IPS-15b (cell line): ENCODE measurements around the gene CNTNAP2.

Experiments used
- H3K27me3 ChIP-seq: one replicate; pipeline ENCODE4 v1.6.1; 2013; ENCODE audit warnings: low read length; ENCODE audit not compliant: control insufficient read depth, insufficient read depth
- H3K36me3 ChIP-seq: one replicate; pipeline ENCODE4 v1.6.1; 2013; ENCODE audit warnings: low read length; ENCODE audit not compliant: control insufficient read depth, insufficient read depth
- H3K4me1 ChIP-seq: one replicate; pipeline ENCODE4 v1.6.1; 2013; ENCODE audit warnings: mild to moderate bottlenecking, low read length; ENCODE audit not compliant: control insufficient read depth, insufficient read depth
- H3K4me3 ChIP-seq: one replicate; pipeline ENCODE4 v1.5.1; 2013; ENCODE audit warnings: low read depth, low read length
- H3K9ac ChIP-seq: one replicate; pipeline ENCODE4 v1.6.1; 2013; ENCODE audit warnings: low read depth, mild to moderate bottlenecking, low read length
- H3K9me3 ChIP-seq: one replicate; pipeline ENCODE4 v1.6.1; 2013; ENCODE audit warnings: mild to moderate bottlenecking, low read length; ENCODE audit not compliant: control insufficient read depth, insufficient read depth

CNTNAP2 gene

GRCh38 chr7:147911201-147911601 lies 1794.6 kb downstream of the CNTNAP2 start:
- no peaks in the 10 kb centered on the region for H3K27me3 ChIP-seq
- H3K9me3 ChIP-seq = no peaks in the 10 kb centered on the region
- no peak overlapping the region for H3K4me3 ChIP-seq
- no peak overlapping the region for H3K9ac ChIP-seq
- H3K36me3 ChIP-seq = no peaks in the 10 kb centered on the region
- no peaks in the 10 kb centered on the region for H3K4me1 ChIP-seq

DNA sequence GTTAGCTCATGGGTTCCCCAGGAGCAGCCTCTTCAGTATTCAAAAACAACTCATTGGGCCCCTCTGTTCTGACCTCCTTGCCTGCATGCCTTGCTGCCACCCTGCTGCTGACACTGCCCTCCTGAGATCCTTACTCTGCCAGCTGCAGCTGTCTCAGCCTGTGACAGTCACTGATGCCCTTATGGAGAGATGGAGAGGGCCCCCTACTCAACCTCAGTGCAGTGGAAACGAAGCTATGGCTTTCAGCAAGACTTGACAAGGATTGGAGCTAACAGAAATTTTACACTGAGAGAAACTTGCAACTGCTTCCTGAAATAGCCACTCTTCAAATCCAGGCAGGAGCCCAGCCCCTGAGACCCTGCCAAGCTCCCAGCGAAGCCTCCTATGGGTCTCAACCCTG lies 1795.7 kb downstream of the CNTNAP2 start:
- Histone ChIP-seq H3K9ac (no peak overlapping the region), H3K27me3 (no peaks in the 10 kb centered on the region), H3K36me3 (no peaks in the 10 kb centered on the region), H3K4me3 (no peak overlapping the region), H3K4me1 (no peaks in the 10 kb centered on the region), H3K9me3 (no peaks in the 10 kb centered on the region)

GRCh38 chr7:147912946-147913638 lies 1796.5 kb downstream of the CNTNAP2 start:
- H3K27me3 ChIP-seq = no peaks in the 10 kb centered on the region
- no peaks in the 10 kb centered on the region for H3K9me3 ChIP-seq
- H3K4me3 ChIP-seq = no peak overlapping the region
- no peak overlapping the region for H3K9ac ChIP-seq
- no peaks in the 10 kb centered on the region for H3K4me1 ChIP-seq
- no peaks in the 10 kb centered on the region for H3K36me3 ChIP-seq

- H3K4me3 ChIP-seq = no peak overlapping the region
- no peaks in the 10 kb centered on the region for H3K36me3 ChIP-seq
- H3K9me3 ChIP-seq = no peaks in the 10 kb centered on the region
- H3K9ac ChIP-seq = no peak overlapping the region
- H3K4me1 ChIP-seq = no peaks in the 10 kb centered on the region
- no peaks in the 10 kb centered on the region for H3K27me3 ChIP-seq
These were observed 1799.2 kb downstream of the CNTNAP2 start for GRCh38 chr7:147915781-147916180.

GRCh38 chr7:147916573-147916972 lies 1800.0 kb downstream of the CNTNAP2 start:
- H3K9ac ChIP-seq = no peak overlapping the region
- no peaks in the 10 kb centered on the region for H3K9me3 ChIP-seq
- H3K4me1 ChIP-seq = no peaks in the 10 kb centered on the region
- H3K4me3 ChIP-seq = no peak overlapping the region
- no peaks in the 10 kb centered on the region for H3K27me3 ChIP-seq
- no peaks in the 10 kb centered on the region for H3K36me3 ChIP-seq

DNA sequence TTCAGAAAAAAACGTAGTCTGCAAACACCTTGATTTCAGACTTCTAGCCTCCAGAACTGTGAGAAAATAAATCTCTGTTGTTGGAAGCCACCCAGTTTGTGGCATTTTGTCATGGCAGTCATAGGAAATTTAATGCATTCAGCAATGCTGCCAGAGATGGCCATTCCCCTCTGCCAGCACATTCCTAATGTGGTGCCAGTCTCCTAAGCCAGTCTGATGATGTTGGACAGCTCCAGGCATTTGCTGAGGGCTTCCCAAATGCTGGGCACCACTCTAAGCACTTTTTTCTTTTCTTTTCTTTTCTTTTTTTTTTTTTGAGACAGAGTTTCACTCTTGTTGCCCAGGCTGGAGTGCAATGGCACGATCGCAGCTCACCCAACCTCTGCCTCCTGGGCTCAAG lies 1807.2 kb downstream of the CNTNAP2 start:
- Histone ChIP-seq H3K4me1 (no peaks in the 10 kb centered on the region), H3K27me3 (no peaks in the 10 kb centered on the region), H3K9ac (no peak overlapping the region), H3K9me3 (no peaks in the 10 kb centered on the region), H3K4me3 (no peak overlapping the region), H3K36me3 (no peaks in the 10 kb centered on the region)

DNA sequence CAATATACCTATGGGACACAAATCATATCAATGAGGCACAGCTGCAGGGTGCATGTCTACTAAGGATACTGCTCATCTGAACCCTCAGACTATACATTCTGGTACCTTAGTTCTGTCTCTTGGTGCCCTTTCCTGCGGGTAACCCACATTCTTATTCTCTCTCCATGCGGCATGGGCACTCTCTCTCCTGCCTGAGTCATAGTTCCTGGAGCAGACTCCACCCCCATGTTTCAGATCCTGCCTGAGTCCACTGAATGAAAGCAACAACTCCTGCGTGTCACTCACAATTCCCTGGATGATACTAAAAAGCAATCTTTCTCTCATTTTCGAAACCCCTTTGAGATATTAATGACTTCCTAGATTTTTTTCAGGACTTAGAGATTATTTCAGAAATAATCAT lies 1820.8 kb downstream of the CNTNAP2 start:
- H3K27me3 ChIP-seq = no peaks in the 10 kb centered on the region
- H3K4me1 ChIP-seq = no peaks in the 10 kb centered on the region
- H3K9me3 ChIP-seq = no peaks in the 10 kb centered on the region
- no peak overlapping the region for H3K9ac ChIP-seq
- H3K4me3 ChIP-seq = no peak overlapping the region
- H3K36me3 ChIP-seq = no peaks in the 10 kb centered on the region

DNA sequence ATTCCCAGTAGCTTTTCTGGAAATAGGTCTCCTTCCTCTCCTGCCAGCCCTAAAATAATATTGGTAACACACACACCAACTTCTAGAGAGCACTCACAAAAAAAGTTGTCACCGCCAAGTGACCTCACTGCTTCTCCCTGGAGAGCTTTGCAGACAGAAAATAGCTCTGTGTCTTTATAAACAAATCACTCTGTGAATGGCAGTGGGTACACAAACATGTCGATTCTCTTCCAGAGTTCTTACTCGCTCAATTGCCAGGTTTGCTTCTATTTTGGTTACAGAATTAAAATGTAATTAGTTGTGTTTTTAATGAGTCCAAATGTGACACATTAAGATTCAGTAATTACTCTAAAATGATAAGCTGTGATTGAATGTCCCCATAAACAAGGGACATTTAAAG lies 1824.8 kb downstream of the CNTNAP2 start:
- no peaks in the 10 kb centered on the region for H3K9me3 ChIP-seq
- no peaks in the 10 kb centered on the region for H3K27me3 ChIP-seq
- no peak overlapping the region for H3K9ac ChIP-seq
- H3K36me3 ChIP-seq = no peaks in the 10 kb centered on the region
- no peaks in the 10 kb centered on the region for H3K4me1 ChIP-seq
- no peak overlapping the region for H3K4me3 ChIP-seq

GRCh38 chr7:147944321-147944720 lies 1827.7 kb downstream of the CNTNAP2 start:
- H3K27me3 ChIP-seq = no peaks in the 10 kb centered on the region
- H3K9ac ChIP-seq = no peak overlapping the region
- H3K4me3 ChIP-seq = no peak overlapping the region
- H3K36me3 ChIP-seq = no peaks in the 10 kb centered on the region
- no peaks in the 10 kb centered on the region for H3K4me1 ChIP-seq
- no peaks in the 10 kb centered on the region for H3K9me3 ChIP-seq

GRCh38 chr7:147952918-147953317 lies 1836.3 kb downstream of the CNTNAP2 start:
- Histone ChIP-seq H3K4me3 (no peak overlapping the region), H3K9ac (no peak overlapping the region), H3K27me3 (no peaks in the 10 kb centered on the region), H3K9me3 (no peaks in the 10 kb centered on the region), H3K4me1 (no peaks in the 10 kb centered on the region), H3K36me3 (no peaks in the 10 kb centered on the region)

- Histone ChIP-seq H3K4me1 (no peaks in the 10 kb centered on the region), H3K9me3 (no peaks in the 10 kb centered on the region), H3K4me3 (no peak overlapping the region), H3K9ac (no peak overlapping the region), H3K36me3 (no peaks in the 10 kb centered on the region), H3K27me3 (no peaks in the 10 kb centered on the region)
These were observed 1851.5 kb downstream of the CNTNAP2 start for GRCh38 chr7:147968046-147968610.

GRCh38 chr7:147971606-147972110 lies 1855.1 kb downstream of the CNTNAP2 start:
- Histone ChIP-seq H3K9ac (no peak overlapping the region), H3K27me3 (no peaks in the 10 kb centered on the region), H3K4me1 (no peaks in the 10 kb centered on the region), H3K36me3 (no peaks in the 10 kb centered on the region), H3K4me3 (no peak overlapping the region), H3K9me3 (no peaks in the 10 kb centered on the region)
